Measurements from ENCODE around the gene CD93. TPM values are rescaled to one million over a fixed set of nuclear protein-coding genes. Genes with fewer than 3 reads are reported as not detected.

The CD93 gene
- total RNA-seq, 1 donor from 2014 or later: 1.0 TPM

DNA sequence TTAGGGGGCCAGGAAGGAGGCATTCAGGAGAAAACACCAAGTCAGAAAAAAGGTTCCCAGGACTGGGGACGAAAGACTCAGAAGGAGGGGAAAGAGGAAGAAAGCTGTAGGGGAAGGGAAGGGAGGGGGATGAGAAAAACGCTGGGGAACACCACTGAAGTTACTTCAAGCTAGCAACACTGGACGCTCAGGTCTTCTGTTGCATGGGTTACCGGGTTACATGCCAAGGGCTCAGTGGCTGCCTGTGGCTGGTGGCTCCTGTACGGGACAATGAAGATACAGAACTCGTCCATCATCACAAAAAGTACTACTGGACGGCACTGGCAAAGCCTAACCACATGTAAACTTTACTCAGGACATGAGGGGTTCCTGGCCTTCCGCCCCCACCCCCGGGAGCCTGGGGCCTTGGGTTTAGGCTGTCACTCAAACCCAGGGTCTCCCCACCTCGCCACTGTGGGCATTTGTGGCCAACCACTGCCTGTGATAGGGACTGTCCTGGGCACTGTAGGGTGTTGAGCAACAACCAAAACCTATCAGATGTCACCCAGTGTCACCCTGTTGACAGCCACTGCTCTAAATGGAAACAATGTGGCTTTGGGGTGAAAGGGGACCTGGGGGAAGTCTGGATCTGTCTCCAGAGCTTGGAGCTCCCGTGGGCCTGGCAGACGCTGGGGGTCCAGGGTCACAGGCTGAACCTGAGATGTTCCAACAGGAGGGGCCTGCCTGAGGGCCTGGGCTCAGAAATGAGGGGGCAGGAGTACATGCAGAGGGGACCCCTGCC lies 40.3 kb upstream of the CD93 start:
- Histone ChIP-seq H3K36me3 (ENCODE audit: control insufficient read depth, insufficient read depth, low read length) (no peaks in the 10 kb centered on the region), H3K27me3 (ENCODE audit: control insufficient read depth, insufficient read depth, low read length) (no peaks in the 10 kb centered on the region), H3K4me3 (ENCODE audit: low read depth, low read length) (no peak overlapping the region)
- DNase-seq (ENCODE audit: low read depth): no peak
- TF ChIP-seq CTCF (IDR thresholded peaks at IDR 0.05; ENCODE audit: insufficient read depth, low read length, poor library complexity, severe bottlenecking): no peak

DNA sequence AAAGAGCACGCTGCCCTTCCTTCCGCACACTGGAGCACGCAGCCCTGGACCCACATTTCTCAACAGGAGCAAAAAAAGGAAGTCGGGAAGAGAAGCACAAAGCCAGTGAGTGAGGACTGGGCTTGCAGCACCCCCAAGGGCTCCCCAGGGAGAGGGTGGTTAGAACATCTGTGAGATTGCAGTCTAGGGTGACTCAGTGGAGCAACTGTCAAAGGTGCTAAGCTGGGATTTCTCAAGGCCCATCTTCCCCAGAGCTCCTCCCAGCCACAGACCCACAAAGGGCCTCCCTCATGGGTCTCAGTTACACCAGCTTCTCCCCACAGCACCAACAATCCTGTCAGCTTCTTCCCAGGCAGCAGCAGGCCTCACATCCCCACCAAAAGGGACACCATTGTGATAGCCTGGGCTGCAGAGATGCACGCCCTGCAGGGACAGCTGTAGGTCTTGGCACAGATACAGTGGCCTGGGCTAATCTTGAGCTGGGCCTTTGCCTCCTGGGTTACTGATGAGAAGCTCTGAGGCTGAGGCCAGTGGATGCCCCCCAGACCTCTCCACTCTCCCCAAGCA lies 39.6 kb upstream of the CD93 start:
- TF ChIP-seq CTCF (IDR thresholded peaks at IDR 0.05; ENCODE audit: insufficient read depth, low read length, poor library complexity, severe bottlenecking): no peak
- H3K4me3 ChIP-seq (ENCODE audit: low read depth, low read length): no peak overlapping the region
- DNase-seq (ENCODE audit: low read depth): no peak
- H3K27me3 ChIP-seq (ENCODE audit: control insufficient read depth, insufficient read depth, low read length): no peaks in the 10 kb centered on the region
- H3K36me3 ChIP-seq (ENCODE audit: control insufficient read depth, insufficient read depth, low read length): no peaks in the 10 kb centered on the region

GRCh38 chr20:23125159-23125558 lies 39.0 kb upstream of the CD93 start:
- no peak for TF ChIP-seq CTCF (IDR thresholded peaks at IDR 0.05; ENCODE audit: insufficient read depth, low read length, poor library complexity, severe bottlenecking)

DNA sequence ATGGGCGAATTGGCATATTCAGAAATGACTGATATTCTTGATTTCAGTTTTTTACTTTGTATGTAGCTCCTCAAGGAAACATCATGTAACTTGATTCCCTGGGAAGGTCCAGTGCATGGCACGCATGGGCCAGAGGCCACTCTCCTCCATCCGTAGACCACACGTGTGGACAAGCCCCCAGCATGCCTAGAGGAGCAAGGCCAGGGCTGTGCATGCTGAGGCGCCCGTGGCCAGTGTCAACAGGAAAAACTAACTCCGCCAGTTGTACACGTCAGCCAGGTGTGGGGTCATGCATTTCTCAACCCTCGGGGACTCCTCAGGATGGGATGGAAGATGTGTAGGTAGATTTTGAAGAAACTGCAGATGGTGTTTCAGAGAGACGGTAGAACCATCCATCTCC lies 37.8 kb upstream of the CD93 start:
- no peak overlapping the region for H3K4me3 ChIP-seq (ENCODE audit: low read depth, low read length)
- no peak for DNase-seq (ENCODE audit: low read depth)
- no peak for TF ChIP-seq CTCF (IDR thresholded peaks at IDR 0.05; ENCODE audit: insufficient read depth, low read length, poor library complexity, severe bottlenecking)

More at GRCh38 chr20:23125159-23125558, 39.0 kb upstream of the CD93 start:
- Histone ChIP-seq H3K27me3 (ENCODE audit: control insufficient read depth, insufficient read depth, low read length) (no peaks in the 10 kb centered on the region), H3K4me3 (ENCODE audit: low read depth, low read length) (no peak overlapping the region), H3K36me3 (ENCODE audit: control insufficient read depth, insufficient read depth, low read length) (no peaks in the 10 kb centered on the region)
- no peak for DNase-seq (ENCODE audit: low read depth)

GRCh38 chr20:23122796-23123655 lies 36.9 kb upstream of the CD93 start:
- DNase-seq (ENCODE audit: low read depth): no peak
- no peak for TF ChIP-seq CTCF (IDR thresholded peaks at IDR 0.05; ENCODE audit: insufficient read depth, low read length, poor library complexity, severe bottlenecking)

More for the DNA sequence above, 37.8 kb upstream of the CD93 start:
- Histone ChIP-seq H3K36me3 (ENCODE audit: control insufficient read depth, insufficient read depth, low read length) (no peaks in the 10 kb centered on the region), H3K27me3 (ENCODE audit: control insufficient read depth, insufficient read depth, low read length) (no peaks in the 10 kb centered on the region)

More at GRCh38 chr20:23122796-23123655, 36.9 kb upstream of the CD93 start:
- H3K36me3 ChIP-seq (ENCODE audit: control insufficient read depth, insufficient read depth, low read length): no peaks in the 10 kb centered on the region
- H3K4me3 ChIP-seq (ENCODE audit: low read depth, low read length): no peak overlapping the region
- no peaks in the 10 kb centered on the region for H3K27me3 ChIP-seq (ENCODE audit: control insufficient read depth, insufficient read depth, low read length)
